HG02943 (cell line): Measurements from ENCODE around the gene EID2B.

Experiments
- ATAC-seq: cut with Tn5 transposase; IDR thresholded peaks from one replicate; pipeline ENCODE4 v1.9.1; 2021; ENCODE audit warnings: mild to moderate bottlenecking, low read depth, moderate library complexity; ENCODE audit not compliant: unreplicated experiment

Gene EID2B

GRCh38 chr19:39533003-39533512, 406 bp upstream of the EID2B start:
- ATAC-seq = peak; percentile 29

GRCh38 chr19:39531834-39532232, 819 bp downstream of the EID2B start:
- no peak for ATAC-seq

GRCh38 chr19:39525205-39525604, 7.4 kb downstream of the EID2B start:
- no peak for ATAC-seq

GRCh38 chr19:39524495-39524894, 8.2 kb downstream of the EID2B start:
- ATAC-seq = no peak

GRCh38 chr19:39520541-39521484, 11.8 kb downstream of the EID2B start:
- no peak for ATAC-seq

- no peak for ATAC-seq
Observed at GRCh38 chr19:39518975-39519374, 13.7 kb downstream of the EID2B start.

- no peak for ATAC-seq
Observed at GRCh38 chr19:39518458-39518857, 14.2 kb downstream of the EID2B start.

GRCh38 chr19:39517432-39517831, 15.2 kb downstream of the EID2B start:
- no peak for ATAC-seq

- no peak for ATAC-seq
Observed at GRCh38 chr19:39516270-39516669, 16.4 kb downstream of the EID2B start.

- ATAC-seq = no peak
Observed at GRCh38 chr19:39515551-39516191, 17.0 kb downstream of the EID2B start.

GRCh38 chr19:39514840-39515550, 17.7 kb downstream of the EID2B start, which contains the start of gene SELENOV:
Gene SELENOV (plus strand): TSS chr19:39515139. CDS start chr19:39515213, 74 bp downstream.
- no peak for ATAC-seq

- ATAC-seq = no peak
Observed at GRCh38 chr19:39512988-39513387, 19.7 kb downstream of the EID2B start.

GRCh38 chr19:39509233-39509632, 23.4 kb downstream of the EID2B start:
- ATAC-seq = no peak

GRCh38 chr19:39508629-39509028, 24.0 kb downstream of the EID2B start:
- no peak for ATAC-seq

- ATAC-seq = no peak
Observed at GRCh38 chr19:39507715-39508364, 24.8 kb downstream of the EID2B start.

GRCh38 chr19:39506944-39507714, 25.5 kb downstream of the EID2B start:
- ATAC-seq = no peak

- no peak for ATAC-seq
Observed at GRCh38 chr19:39506598-39506943, 26.1 kb downstream of the EID2B start.

GRCh38 chr19:39502640-39503417, 29.8 kb downstream of the EID2B start:
- no peak for ATAC-seq

- ATAC-seq = no peak
Observed at GRCh38 chr19:39501340-39501739, 31.3 kb downstream of the EID2B start.
